ENCODE measurements around the gene ZNF202.

Gene ZNF202

DNA sequence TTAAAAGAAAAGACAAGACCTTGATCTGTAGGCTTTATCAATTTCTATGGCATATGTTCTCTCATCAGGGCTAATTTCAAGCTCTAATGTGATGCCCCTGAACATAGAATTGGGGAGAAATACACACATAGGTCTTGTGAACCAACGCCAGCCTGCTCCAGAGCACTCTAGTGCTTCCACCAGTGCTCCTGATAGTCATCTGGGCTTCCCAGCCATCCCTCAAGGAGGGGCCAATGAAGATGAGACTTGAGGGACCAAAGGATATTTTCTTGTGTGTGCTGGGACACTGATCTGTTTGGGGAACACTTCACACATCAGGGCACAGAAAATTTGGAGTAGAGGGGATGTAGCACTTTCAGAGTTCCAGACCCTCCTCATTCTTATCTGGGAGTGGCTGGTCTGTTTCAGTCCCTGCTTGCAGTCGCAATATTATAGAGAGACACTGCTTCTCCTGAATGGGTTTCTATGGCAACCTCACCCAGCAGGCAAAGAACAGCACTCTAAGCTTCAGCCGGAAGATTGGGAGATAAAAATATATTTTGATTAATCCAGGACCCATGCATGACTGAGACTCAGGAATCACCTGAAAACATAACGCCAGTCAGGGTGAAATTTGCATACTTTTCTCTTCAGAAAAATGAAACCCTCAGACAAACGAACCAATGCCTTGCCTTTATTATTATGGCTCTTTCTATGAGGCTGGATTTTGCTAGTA is 58.6 kb downstream of the ZNF202 start:
- Histone ChIP-seq H3K4me3 (no peak overlapping the region), H3K4me1 (no peaks in the 10 kb centered on the region), H3K36me3 (no peaks in the 10 kb centered on the region), H3K9me3 (no peaks in the 10 kb centered on the region), H3K27me3 (no peaks in the 10 kb centered on the region), H3K27ac (no peak overlapping the region)
- DNase-seq: no peak
- TF ChIP-seq, protein P1, sequence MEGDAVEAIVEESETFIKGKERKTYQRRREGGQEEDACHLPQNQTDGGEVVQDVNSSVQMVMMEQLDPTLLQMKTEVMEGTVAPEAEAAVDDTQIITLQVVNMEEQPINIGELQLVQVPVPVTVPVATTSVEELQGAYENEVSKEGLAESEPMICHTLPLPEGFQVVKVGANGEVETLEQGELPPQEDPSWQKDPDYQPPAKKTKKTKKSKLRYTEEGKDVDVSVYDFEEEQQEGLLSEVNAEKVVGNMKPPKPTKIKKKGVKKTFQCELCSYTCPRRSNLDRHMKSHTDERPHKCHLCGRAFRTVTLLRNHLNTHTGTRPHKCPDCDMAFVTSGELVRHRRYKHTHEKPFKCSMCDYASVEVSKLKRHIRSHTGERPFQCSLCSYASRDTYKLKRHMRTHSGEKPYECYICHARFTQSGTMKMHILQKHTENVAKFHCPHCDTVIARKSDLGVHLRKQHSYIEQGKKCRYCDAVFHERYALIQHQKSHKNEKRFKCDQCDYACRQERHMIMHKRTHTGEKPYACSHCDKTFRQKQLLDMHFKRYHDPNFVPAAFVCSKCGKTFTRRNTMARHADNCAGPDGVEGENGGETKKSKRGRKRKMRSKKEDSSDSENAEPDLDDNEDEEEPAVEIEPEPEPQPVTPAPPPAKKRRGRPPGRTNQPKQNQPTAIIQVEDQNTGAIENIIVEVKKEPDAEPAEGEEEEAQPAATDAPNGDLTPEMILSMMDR (IDR thresholded peaks at IDR 0.05): no peak
- intact Hi-C loops (cut with DNase I; ENCODE audit: low total_unique reads): no loop called here

DNA sequence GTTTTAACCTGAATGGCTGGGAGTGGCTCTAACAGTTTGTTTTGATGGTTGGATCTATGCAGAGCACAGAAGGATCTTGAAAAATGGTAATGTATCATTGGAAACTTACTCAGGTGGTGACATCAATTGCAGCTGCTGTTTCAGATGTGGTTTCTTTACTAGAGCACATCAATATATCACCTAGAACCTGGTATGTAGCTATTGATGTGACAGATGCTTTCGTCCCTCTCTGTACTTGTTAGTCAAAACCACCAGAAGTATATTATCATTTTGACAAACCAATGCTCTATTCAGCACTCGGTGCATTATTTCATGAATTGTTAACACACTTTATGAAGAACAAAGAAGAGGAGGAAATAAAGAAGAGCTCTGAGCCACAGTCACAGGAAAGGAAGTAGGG is 60.4 kb downstream of the ZNF202 start:
- H3K4me1 ChIP-seq: no peaks in the 10 kb centered on the region
- H3K36me3 ChIP-seq: no peaks in the 10 kb centered on the region
- no peak overlapping the region for H3K4me3 ChIP-seq
- intact Hi-C loops (cut with DNase I; ENCODE audit: low total_unique reads): no loop called here
- no peaks in the 10 kb centered on the region for H3K27me3 ChIP-seq
- TF ChIP-seq, protein P1 (IDR thresholded peaks at IDR 0.05): no peak
- no peak for DNase-seq
- H3K27ac ChIP-seq: no peak overlapping the region
- no peaks in the 10 kb centered on the region for H3K9me3 ChIP-seq

DNA sequence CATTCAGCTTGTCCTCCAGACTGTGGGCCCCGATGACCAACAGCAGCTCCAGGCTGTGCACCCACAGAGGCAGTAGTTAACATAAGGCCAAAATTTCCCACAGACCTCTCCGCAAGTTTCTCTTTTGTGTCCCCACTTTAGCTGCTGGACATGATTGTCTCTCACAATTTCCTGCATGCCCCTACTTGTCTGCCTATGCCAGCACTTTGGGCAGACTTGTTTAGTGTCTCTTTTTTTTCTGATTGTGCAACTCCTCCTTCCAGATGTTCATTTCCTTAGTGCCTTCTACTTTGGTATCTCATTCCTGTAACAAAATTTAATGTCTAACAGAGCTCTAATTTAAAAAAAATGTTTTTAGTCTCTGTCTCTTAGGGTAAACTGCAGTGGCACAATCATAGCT is 63.2 kb downstream of the ZNF202 start:
- H3K27me3 ChIP-seq: no peaks in the 10 kb centered on the region
- no peak overlapping the region for H3K27ac ChIP-seq
- TF ChIP-seq, protein P1 (IDR thresholded peaks at IDR 0.05): no peak
- H3K4me1 ChIP-seq: no peaks in the 10 kb centered on the region
- no peaks in the 10 kb centered on the region for H3K36me3 ChIP-seq
- no peak for DNase-seq
- intact Hi-C loops (cut with DNase I; ENCODE audit: low total_unique reads): no loop called here
- no peaks in the 10 kb centered on the region for H3K9me3 ChIP-seq
- no peak overlapping the region for H3K4me3 ChIP-seq

DNA sequence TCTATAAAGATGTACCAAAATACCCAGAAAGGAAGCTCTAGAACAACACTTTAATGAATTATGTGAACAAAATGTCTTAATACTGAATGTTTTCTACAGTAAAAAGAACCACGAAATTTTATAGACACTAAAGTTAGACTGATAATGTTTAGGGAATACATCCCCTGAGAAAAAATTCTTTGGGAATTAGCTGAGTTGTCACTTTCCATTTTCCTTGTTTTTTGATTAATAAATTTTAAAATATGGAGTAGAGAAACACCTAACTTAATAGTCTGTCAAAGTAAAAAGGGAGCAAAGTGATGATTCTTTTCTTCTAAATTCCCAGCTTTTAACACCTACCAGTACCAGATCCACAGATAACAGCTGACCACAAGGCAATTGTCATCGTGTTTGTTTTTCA is 64.0 kb downstream of the ZNF202 start:
- no peaks in the 10 kb centered on the region for H3K36me3 ChIP-seq
- H3K9me3 ChIP-seq: no peaks in the 10 kb centered on the region
- H3K4me1 ChIP-seq: no peaks in the 10 kb centered on the region
- intact Hi-C loops (cut with DNase I; ENCODE audit: low total_unique reads): no loop called here
- H3K27me3 ChIP-seq: no peaks in the 10 kb centered on the region
- no peak overlapping the region for H3K4me3 ChIP-seq
- no peak overlapping the region for H3K27ac ChIP-seq
- TF ChIP-seq, protein P1 (IDR thresholded peaks at IDR 0.05): no peak
- DNase-seq: no peak

DNA sequence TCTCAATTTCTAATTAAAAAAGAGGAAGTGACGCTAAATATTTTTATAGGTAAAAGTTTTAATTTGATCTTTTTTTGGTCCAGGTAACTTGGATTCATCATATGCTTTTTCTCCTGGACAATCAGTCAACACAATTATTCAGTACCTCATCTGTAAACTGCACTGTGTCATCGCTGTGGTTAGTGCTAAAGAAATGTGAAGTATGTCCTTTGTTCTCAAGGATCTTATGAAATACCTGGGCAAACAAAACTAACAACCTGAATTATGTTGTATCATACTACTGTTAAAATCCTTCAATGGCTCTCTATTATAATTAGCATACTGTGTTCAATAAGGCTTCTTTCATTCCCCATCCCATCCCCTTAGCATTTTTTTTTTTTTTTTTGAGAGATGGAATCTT is 67.2 kb downstream of the ZNF202 start:
- no peaks in the 10 kb centered on the region for H3K4me1 ChIP-seq
- H3K27ac ChIP-seq: no peak overlapping the region
- TF ChIP-seq, protein P1 (IDR thresholded peaks at IDR 0.05): no peak
- no peak overlapping the region for H3K4me3 ChIP-seq
- DNase-seq: no peak
- H3K27me3 ChIP-seq: no peaks in the 10 kb centered on the region
- intact Hi-C loops (cut with DNase I; ENCODE audit: low total_unique reads): no loop called here
- H3K36me3 ChIP-seq: no peaks in the 10 kb centered on the region
- no peaks in the 10 kb centered on the region for H3K9me3 ChIP-seq
